Stimulated activated CD4-positive, alpha-beta T cell treated with anti-CD3 and anti-CD28 coated beads, Interleukin-1b, Interleukin-23, amount 100 ng/mL, for 4 hours (primary cell): ENCODE results near the gene TMCC1.
"Not testable (repeated sequence)": the region's sequence is repeated elsewhere in the genome, so short reads cannot be mapped to it uniquely, and the experiment has no call there.

Experiments
- DNase-seq, 2 donors: peaks; one replicate each; pipeline ENCODE4 v3.0.0-alpha.2; 2020; ENCODE audit warnings: low read depth in 2 of 2

Gene TMCC1

DNA sequence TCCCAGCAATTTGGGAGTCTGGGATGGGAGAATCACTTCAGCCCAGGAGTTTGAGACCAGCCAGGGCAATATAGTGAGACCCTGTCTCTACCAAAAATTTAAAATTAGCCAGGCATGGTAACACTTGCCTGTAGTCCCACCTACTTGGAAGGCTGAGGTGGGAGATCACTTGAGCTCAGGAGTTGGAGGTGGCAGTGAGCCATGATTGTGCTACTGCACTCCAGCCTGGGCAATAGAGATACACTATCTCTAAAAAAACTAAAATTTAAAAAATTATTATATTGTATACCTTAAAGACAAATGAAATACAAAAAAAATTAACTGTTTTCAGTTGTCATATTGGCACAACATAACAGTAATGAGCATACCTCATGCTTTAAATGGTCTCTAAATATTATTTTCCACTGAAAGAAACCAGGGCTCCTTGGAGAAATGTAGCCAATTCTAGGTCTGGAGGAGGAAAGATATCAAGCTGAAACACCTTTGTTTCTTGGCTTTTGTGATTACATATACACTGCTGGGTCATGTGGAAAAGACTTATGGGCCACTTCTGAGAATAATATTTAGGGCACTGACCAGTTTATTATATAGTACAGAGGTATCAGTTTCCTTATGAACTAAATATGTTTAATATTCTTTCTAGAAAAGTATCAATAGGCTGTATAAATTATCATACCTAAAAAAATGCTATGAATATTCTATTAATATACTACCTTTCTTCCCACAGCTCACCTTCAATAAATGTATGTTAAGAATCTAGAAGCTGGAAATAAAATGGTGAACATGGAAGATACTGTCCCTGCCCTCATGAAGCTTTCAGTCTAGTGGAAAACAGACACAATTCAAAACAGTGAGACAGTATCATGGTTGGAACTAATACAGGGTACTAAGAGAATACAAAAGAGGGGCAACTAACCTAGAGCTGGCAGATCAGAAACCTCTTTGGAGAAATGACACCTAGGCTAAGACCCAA, 119.5 kb downstream of the TMCC1 start:
- no peak for DNase-seq

DNA sequence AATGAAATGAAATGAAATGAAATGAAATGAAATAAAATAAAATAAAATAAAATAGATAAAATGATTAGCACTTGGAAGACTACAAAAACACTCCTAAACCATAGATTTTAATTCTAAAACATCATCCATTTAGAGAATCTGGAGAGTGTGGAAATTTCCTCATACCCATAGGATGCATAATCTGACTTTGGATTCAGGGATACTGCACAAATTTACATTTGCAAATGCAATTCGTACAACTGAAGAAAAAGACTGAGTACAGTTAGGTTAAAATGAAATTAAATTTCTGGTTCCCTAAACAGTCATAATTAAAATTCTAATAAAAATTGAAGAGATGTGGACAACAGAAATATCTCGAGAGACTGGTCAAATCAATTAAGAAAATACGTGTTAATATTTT, 122.9 kb downstream of the TMCC1 start:
- DNase-seq = no peak

DNA sequence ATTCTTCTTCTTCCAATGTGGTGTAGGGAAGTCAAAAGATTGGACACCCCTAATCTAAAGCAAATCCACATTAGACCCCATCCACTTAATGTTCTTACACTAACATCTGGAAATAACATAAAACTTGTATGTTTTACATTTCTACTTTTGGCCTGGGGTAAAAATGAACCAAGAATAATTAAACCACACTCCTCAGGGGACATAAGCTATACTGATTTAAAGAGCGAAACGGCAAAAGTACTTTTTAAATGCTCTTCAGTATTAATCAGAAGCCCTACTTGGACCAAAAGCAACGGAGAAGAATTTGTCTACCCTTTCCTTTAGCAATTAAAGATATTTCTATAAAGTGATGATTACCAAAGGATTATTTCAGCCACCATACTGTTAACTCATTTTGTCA, 123.9 kb downstream of the TMCC1 start:
- no peak for DNase-seq

DNA sequence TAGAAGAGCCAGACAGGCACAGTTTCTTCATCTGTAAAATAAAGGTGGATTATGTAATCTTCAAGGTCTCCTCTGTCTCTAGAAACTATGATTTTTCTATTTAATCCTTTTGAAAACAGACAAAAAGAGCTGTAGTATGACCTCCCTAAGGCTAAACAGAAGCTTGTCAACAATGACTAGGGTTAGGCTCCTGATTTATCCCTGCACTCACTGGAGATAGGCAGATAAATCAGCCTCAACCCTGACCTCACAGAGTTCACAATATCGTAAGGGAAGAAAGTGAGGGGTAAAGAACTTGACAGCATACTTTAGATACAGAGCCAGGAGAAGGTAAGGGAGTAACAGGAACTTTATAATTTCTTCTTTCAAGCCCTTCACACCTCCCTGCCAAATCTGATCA, 124.8 kb downstream of the TMCC1 start:
- no peak for DNase-seq

DNA sequence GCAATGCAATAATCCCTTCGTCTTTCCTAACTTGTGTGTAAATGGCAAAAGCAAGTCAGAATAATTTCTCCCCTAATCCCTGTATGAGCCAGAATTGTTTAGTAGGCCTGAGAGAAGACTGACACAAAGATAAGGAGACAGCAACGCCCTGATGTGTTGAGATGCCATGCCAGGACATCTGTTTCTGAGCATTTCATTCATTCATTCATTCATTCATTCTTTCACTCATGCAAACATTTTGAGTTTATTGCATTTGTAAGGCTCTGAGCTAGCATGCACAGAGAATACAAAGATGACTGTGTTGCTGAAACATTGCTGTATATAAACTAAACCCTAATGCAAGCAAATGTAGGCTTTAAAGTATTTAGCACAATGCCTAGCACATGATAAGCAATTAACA, 127.4 kb downstream of the TMCC1 start:
- DNase-seq = no peak

DNA sequence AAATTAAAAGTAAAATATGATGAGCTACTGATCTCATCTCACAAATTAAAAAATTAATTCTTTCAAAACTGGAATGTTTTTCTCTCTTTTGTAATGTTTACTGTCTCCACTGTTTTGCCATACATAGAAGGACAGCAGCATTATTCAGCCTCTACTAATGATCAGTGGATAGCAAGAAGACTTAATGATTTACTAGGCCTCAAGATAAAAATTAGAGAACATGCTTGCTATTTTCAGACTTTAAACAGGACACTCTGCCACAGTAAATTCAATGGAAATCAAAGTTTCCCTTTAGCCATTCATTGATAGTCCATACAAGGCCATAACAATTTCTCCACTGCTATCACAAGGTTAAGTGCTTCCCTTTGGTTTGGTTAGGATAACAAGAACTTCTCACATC, 129.4 kb downstream of the TMCC1 start:
- DNase-seq = no peak

DNA sequence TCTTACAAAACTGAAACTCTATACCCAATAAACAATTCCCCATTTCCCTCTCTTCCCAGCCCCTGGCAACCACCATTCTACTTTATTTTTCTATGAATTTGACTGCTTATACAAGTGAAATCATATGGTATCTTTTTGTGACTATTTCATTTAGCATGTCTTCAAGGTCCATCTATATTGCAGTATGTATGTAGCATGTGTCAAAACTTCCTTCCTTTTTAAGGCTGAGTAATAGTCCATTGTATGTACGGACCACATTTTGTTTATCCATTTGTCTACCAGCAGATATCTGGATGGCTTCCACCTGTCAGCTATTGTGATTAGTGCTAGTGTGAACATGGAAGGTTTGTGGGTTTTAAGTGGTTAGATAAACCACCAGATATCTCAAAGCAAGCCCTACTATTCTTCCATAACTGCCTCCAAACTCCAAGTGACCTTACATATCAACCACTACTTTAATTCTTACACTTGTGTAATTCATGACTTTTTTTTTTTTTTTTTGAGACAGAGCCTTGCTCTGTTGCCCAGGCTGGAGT, 134.7 kb downstream of the TMCC1 start:
- no peak for DNase-seq

DNA sequence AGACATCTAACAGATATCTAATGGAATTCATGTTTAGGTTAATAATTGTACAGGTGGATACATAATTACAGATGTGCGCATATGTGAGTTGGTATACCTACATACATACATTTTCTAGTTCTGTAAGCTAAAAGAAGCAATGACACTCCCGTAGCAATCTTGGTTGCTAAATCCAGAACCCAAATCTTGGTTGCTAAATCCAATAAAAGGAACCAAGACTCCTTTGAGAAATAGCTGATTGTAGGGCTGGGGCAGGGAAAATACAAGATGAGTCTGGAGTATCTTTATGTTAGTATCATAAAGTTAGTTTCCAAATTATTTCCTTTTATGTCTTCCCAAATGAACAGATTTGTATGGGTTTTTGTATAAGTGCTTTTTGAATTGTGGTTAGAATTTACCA, 135.2 kb downstream of the TMCC1 start:
- no peak for DNase-seq

DNA sequence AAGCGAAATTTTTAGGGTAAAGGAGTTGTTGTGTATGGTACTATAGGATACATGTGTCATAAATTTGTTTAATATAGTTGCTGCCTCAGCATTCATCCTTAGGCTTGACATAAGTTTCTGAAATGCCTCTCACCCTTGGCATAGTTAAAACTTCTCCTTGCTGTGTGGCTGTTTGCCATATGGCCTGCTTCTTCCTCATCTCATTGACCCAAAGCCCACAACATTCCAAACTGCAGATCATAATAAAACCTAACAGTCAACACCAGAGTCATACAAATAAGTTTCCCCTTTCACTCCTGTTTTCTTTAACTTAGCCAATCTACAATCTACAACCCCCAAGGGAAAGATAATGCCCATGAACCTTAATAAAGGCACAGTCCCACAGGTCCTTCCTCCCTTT, 136.6 kb downstream of the TMCC1 start:
- DNase-seq = no peak

DNA sequence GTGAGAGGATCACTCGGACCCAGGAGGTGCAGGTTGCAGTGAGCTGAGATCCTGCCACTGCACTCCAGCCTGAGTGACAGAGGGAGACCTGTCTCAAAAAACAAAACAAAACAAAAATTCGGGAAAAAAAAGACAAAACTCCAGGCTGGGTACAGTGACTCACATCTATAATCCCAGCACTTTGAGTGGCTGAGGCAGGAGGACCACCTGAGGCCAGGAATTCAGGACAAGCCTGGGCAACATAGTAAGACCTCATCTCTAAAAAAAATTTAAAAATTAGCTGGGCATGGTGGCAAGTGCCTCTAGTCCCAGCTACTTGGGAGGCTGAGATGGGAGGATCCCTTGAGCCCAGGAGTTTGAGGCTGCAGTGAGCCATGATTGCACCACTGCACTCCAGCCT, 142.4 kb downstream of the TMCC1 start:
- not testable (repeated sequence) for DNase-seq

DNA sequence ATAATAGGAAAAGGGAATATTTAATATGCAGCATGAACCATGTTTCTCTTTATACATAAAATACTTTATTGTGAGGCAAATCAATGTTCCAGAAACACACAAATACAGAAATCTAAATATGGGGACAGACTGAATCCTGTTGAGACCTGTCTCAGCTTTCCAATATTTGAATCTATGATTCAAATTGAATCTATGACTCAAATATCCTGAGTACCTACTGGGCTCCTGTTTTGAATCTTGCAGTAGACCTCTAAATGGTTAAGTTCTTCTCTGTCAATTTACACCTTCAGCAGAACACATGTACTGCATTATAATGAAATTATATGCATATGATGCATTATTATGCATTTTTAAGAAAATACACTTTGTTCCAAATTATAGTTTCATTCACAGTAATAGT, 143.8 kb downstream of the TMCC1 start:
- no peak for DNase-seq

DNA sequence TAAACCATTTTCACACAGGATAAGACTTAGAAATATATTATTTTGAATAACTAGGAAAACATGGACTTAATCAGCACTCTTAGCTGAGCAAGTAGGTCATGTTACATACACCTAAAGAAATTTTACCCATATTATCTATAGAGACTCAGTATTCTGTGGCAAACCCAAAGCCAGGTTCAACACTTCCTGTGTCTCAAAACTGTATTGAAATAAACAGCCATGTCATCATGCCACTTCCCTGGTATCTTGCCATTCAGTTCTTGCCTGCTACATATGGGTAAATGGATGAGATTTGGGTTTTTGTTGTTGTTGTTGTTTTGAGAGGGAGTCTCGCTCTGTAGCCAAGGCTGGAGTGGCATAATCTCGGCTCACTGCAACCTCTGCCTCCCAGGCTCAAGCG, 145.5 kb downstream of the TMCC1 start:
- no peak for DNase-seq

DNA sequence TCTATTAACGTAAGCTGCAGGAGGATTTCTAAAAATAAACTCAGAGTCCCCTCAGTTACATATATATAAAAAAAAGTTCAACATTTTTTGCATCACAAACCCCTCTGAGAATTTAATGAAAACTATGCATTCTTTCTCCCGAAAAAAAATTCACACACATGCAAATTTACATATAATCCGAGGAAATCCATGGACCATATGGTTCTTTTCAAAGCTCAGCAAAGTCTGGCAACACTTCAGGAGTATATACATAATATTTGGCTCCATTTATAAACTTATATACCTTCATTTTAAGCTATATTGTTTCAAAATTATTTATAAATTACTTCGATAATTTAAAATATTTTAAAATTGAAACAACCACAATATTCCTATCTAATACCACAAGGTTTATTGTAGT, 146.4 kb downstream of the TMCC1 start:
- DNase-seq = no peak

DNA sequence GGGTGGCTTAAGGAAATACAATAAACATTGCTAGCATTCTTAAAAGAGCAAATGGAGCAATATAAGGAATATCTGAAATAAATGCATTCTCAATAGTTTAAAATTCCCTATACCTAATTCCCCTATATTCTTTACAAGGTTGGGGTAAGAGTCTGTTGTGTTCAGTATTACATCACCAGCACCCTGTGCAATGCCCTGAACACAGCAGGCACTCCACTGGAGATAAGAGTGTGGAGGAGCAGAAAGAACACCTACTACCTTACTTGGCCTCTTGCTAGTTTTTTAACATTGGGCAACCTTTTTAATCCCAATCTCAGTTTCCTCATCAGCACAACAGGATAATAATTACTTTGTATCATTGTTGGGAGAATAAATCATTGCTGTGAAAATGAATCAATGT, 146.9 kb downstream of the TMCC1 start:
- DNase-seq = no peak

DNA sequence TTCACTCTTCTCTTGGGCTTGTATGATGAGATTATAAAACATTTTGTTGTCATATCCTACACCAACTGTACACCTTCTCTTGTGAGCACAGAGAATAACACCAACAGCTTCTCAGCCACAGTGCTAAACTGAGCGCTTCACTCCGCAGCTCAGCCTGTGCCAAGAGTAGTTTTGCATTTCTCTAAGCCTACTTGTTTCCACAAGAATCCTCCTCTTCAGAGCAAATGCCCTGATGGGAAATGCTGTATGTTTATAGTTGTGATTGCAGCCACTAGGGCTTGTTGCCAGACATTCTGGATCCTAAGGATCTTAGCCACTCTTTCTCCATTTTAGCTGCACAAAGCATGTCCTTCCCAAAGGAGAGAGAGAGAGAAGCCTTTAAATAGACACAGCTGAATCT, 148.3 kb downstream of the TMCC1 start:
- DNase-seq = no peak

DNA sequence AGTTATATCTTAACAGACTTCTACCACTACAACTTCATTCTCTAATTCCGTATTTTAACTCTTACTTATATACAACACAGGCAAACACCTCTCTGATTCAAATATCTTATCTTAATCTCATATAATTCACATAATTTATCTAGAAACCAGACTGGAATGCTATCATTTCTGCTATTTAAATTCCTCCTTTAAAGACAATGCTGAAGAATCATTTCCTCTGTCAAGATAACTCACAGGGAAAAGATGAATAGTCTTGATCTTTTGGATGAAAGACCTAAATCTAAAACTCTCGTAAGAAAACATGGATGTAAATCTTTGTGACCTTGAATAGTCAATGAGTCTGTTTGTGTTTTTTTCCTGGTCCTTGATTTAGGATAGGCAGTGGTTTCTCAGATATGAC, 151.7 kb downstream of the TMCC1 start:
- DNase-seq = no peak

DNA sequence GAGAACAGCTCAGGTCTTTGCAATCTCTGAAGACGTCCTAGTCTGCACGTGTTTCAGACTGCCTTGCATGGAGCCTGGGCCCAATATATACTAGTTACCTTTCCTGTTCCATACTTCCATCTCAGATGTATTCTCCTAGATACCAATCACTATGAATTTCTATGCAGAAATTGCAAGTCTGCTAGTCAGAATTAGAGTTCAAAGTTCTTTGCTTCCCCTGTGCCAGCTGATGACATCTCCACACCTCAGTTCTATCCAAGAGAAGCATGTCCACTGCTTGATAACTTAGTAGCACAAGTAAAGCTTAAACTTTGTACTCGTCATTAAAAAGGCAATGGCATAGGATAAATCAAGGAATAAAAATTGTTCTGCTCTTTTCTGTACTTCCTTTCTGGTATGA, 153.4 kb downstream of the TMCC1 start:
- DNase-seq = no peak

DNA sequence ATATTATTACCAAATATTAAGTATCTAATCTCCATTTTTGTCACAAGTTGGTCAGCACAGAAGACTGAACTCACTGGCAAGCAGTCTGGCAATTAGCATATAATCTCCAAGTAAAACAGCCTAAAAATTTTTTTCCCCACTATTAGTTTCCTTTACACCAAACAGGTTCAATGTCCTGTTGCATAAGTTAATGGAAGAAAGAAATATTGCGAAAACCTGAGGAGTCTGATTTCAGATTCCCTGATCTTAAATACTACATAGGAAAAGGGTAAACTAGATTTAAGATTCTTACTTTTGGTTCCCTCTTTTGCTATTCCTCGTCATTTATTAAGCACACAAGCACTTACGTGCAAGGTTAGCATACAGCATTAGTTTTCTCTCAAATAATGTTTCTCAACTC, 153.9 kb downstream of the TMCC1 start:
- DNase-seq = no peak

DNA sequence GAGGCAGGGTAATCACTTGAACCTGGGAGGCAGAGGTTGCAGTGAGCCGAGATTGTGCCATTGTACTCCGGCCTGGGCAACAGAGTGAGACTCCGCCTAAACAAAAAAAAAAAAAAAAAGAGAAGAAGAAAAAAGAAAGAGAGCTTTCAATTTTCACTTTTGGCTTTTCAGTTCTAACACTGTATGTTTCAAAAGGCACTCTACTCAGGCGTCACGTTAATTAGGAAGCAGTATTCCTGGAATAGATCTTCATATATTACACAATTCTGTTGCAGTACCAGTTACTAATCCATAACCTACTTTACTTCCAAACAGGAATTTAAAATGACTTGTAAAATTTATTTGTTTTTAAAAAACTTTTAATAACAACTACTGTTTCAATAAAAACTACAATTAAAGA, 155.3 kb downstream of the TMCC1 start:
- no peak for DNase-seq

DNA sequence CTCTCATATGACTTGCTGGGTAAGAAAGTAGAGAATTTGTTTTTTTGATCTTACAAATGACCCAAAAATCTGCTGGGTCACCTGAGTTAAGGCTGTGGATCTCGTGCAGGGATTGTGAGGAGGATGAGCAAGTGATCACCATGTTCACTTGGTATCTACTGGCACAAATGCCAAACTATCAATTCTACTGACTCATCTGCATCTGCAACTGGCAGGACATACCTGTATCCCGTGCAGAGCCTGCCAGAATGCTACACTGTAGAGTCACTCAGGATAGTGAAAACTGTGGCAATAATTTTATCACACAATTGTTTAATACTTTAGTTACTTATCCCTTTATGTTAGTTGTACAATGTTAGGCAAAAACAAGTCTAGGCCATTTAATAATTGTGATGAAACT, 157.4 kb downstream of the TMCC1 start:
- no peak for DNase-seq

DNA sequence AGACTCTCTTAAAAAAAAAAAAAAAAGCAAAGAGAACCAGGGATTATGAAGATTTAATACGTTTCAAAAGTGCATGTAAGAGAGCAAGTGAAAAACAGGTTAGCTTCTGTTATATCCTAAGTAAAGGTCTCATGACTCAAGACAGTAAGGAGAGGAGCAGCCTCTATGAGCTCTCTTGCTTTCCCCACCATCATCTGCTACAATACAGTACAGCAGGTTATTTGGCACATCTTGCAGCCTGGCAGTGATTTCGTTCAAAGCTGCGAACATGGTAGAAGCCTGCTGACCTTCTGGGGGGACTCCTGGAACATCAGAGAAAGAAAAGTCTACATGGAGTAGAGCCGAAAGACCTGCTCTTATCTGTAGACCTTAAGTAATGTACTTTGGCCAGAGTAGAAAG, 157.9 kb downstream of the TMCC1 start:
- DNase-seq = no peak

DNA sequence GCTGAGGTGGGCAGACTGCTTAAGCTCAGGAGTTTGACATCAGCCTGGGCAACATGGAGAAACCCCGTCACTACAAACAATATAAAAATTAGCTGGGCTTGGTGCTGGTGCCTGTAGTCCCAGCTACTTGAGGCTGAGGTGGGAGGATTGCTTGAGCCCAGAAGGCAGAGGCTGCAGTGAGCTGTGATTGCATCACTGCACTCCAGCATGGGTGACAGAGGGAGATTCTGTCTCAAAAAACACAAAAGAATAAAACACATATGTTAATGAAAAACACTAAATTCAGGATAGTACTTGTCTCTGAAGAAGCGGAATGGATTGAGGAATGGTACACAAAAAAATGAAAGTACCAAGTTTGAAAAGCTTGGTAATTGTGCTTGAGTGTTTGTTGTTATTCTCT, 159.1 kb downstream of the TMCC1 start:
- no peak for DNase-seq

DNA sequence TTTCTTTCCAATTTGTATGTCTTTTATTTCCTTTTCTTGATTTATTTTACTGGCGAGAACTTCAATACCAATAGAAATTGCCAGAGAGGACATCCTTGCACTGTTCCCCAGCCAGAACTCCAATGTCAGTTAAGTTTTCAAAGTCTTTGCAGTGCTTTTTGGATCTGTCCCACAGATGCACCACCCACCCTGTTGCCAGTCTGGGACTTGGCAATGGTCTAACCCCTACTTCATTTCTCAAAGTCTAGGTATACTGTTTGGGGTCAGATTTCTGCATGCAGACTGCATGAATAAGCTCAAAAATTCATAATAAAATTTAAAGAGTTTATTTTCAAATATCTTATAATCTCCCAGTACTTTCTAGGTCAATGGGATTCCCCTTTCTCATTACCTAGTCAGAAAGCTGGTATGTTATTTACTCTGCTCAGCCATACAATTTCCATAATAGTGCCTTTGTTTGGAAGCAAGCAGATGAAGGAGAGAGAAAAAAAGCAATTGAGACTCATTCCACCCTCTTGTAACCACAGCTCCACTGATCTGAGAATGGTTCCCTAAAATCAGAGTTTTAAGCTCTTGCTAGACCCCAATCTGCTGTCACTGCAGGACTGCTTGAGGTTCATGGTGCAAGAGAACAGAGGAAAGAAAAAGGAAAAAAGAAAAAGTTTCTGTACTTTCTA, 161.2 kb downstream of the TMCC1 start:
- DNase-seq = no peak
